UCSD-AML1 (cell line): ENCODE data around the gene ACTRT3.
A peak's percentile ranks its signal among the peaks of the same experiment; 100 is the strongest.

ENCODE experiments used
- DNase-seq: peaks from one replicate; lab custom pipeline; 2025; ENCODE audit not compliant: unreplicated experiment; lab: John Stamatoyannopoulos, UW

Gene ACTRT3

DNA sequence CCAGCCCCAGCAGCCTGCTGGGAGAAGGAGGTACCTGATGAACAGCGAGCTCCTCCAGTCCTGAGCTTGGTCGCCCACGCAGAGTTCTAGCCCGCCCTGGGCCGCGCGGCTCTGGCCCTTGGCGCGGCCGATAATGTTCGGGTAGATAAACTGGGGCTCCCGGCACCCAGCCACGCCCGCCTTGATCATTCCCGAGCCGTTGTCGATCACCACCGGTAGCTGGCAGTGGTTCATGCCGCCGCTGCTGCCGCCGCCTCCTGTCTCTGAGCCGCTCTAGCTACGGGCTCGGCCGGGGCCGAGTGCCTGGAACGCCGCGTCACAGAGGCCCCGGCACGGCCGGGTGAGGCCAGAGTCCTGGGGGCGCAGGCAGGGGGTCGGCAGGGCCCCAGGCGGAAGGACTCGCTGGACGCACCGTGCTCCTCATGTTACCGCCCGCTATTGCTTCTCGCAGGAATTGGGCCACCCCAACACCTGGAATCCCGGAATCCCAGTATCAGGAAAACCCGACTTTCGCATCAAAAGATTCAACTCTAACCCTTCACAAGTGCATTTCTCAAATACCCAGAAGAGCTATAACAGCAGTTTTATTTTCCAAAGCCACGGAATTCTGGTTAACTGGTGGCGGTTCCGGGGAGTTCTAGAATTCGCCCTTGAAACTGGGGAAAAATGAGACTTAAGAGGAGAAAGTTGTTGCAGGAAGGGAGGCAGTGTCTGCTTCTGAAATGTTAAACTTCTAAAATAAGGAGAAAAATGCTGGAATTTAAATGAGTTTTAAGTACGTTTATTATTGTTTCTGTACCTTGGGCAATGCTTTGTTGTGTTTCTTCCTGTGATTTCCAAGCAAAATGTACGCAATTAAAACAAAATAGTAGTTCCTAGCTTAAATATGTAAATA, at the start of gene ACTRT3:
Gene ACTRT3, minus strand, starts transcription at position 275 of the 895 bp plus-strand sequence. Its CDS starts 41 bp downstream, at position 234.
- peak; percentile 84 for DNase-seq

- DNase-seq: no peak
Measured at GRCh38 chr3:169818316-169818715, 49.0 kb upstream of the ACTRT3 start.

GRCh38 chr3:169815590-169816150, 46.3 kb upstream of the ACTRT3 start:
- no peak for DNase-seq

GRCh38 chr3:169813757-169814517, 44.6 kb upstream of the ACTRT3 start:
- DNase-seq: no peak

- no peak for DNase-seq
Measured at GRCh38 chr3:169813278-169813677, 43.9 kb upstream of the ACTRT3 start.

DNA sequence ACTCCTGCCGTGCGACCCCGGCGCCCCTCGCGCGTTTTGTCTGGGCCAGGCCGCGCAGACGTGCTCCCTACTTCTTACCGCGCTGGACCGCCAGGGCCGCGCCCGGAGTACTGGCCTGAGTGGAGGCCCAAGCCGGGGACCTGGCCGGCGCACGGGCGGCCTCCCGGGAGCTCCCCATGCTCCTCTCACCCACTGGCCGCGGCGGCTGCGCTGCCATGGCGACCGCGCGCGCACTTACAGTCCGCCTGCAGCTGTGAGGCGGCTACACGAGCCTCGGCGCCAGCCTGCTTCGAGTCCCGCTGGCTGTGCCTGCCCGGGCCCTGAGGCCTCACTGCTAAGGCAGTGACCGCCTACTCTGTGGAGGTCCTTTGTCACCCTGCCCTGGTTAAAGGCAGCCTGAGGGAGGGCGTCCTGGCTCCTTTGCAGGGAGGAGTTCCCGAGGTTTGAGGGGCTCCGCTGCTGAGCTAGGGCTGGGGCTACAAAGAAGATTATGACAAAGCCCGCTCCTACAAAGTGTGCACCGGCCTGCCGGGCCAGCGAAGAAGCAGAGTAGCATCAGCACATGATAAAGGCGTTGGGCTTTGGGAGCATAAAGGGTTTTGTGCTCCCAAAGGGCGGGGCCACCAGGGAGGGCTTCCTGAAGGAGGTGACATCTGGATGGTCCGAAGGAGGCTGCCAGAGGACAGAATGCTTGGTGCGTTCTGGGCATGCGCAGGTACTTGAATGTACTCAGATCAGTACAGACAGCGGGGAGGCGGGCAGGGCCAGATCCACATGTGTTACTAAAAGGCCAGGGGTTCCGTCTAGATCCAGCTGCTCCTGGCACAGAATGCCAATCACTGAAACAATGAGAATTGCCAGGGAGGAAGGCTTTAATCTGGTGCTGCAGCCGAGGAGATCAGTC, 43.2 kb upstream of the ACTRT3 start, which contains the start of the genes LRRC34 and LRRIQ4:
Gene LRRC34, minus strand, starts transcription at position 573 of the 904 bp plus-strand sequence. Its CDS starts 356 bp downstream, at position 217.
Gene LRRIQ4, plus strand, starts transcription at position 539 of the 904 bp plus-strand sequence. CDS start 9,052 bp downstream, outside the sequence.
- DNase-seq: peak; percentile 62

DNA sequence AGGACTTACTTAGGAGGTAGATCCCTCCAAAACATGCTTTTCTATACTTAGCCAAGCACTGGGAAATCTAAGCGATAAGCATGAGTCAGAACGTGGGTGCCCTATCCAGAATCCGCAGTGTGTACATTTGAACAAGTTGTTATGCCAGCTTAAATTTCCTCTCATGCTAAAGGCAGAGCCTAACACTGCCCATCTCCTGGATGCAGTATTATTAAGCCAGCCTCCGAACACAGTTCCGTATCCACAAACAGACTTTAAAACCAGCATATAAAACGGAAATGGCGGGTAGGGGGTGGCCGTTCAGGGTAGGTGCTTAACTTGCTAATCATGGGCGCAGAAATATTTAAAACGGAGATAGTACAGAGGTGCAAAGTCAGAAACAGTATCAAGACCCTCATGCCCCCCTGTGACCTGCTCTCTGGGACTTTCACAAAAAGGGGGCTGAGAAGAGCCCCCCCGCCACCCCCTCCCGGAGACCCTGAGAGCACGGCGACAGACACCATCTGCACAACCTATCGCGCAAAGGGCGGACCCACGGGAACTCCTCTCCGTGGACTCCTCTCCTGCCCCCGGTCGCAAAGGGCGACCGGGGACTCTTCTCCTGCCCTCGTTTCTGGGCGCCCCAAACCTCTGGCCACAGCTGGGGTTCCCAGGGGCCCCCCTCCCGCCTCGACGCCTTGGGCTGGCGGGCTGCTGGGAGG, 42.4 kb upstream of the ACTRT3 start:
- DNase-seq: peak; percentile 50

GRCh38 chr3:169809230-169809795, 40.0 kb upstream of the ACTRT3 start:
- no peak for DNase-seq

GRCh38 chr3:169804681-169805080, 35.3 kb upstream of the ACTRT3 start:
- DNase-seq: no peak

- DNase-seq: no peak
Measured at GRCh38 chr3:169792359-169792758, 23.0 kb upstream of the ACTRT3 start.

GRCh38 chr3:169790687-169791429, 21.5 kb upstream of the ACTRT3 start:
- no peak for DNase-seq

DNA sequence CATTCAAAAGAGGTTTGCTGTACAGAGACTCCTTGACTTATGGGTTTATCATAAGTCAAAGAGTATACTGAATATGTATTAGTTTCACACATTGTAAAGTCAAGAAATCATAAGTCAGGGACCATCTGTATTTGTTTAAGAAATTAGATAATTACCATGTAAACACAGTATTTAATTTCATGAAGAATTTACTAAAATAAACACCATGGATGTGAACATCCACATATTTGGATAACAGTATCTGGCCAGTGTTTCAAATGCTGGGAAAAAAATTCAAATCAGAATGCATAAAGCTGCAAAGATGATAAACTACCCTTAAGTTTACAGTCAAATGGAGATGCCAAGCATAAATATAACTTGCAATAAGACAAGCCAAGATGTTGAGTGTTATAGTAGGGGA, 20.9 kb upstream of the ACTRT3 start:
- no peak for DNase-seq

DNA sequence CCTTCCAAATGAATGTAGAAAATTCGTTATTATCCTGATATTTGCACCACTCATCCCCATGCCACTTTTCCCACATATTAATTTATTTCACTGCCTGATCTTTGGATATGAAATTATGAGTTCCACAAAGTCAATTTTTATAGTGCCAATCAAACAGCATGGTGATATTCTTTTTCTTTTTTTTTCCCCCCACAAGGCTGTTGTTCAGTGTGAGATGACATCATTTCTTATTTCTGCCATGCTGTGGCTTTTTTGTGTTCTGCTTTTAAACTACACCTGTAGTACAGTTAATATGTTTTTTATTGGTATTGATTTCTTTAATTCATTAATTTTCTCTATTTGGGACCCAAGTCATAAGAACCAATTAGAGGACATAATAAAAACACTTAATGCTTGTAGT, 18.4 kb upstream of the ACTRT3 start:
- no peak for DNase-seq

DNA sequence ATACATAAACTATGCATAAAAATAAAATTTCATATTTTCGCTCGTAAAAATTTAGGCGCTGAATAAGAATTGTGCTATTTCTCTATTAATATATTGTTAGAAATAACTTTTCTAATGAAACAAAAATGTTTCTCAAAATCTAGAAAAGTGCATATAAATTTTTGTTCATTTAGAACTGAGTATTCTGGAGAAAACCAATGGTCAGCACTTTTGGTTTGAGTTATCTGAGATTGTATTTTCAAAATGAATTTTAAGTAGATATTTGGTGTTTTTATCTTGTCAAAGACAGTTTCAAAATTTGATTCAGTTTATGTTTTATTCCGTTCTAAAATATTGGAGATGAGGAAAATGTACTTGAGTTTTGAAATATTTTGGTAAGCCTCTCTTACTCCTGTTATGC, 17.8 kb upstream of the ACTRT3 start:
- DNase-seq: no peak

- no peak for DNase-seq
Measured at GRCh38 chr3:169781209-169781855, 12.0 kb upstream of the ACTRT3 start.

DNA sequence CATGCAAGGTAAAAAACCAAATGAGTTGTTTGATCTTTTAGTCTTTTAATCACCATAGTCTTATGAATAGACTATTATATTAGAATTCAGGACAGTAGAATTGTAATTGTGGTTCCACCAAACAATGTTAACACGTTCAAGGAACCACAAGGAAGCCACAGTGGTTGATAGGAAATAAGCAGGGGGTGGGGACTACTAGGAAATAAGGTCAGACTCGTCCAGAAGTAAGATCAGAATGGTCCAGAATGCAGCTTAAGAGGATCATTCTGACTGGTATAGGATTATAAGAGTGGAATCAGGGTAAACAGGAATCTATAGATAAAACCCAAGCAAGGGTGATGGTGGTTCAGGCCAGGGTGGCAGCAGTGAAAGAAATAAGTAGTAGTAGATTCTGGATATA, 11.4 kb upstream of the ACTRT3 start:
- no peak for DNase-seq

DNA sequence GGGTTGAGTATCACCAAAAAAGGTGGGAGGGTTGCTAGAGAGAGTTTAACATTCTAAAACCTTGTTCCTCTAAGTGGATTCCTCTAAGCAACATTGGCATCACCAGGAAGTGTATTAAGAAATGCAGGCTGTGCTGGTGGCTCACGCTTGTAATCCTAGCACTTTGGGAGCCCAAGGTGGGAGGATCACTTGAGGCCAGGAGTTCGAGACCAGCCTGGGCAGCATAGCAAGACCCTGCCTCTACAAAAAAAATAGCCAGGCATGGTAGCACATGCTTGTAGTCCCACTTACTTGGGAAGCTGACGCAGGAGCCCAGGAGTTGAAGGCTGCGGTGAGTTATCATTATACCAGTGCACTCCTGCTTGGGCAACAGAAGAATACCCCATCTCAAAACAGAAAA, 8.5 kb upstream of the ACTRT3 start:
- no peak for DNase-seq

GRCh38 chr3:169774186-169774585, 4.8 kb upstream of the ACTRT3 start:
- no peak for DNase-seq
